ENCODE measurements around the gene EXOC3. TPM values are rescaled to one million over a fixed set of nuclear protein-coding genes. Genes with fewer than 3 reads are reported as not detected.
A peak's percentile ranks its signal among the peaks of the same experiment; 100 is the strongest.

Gene EXOC3
- total RNA-seq, 2 experiments from 2014 or later: 62.2 to 62.3 TPM

- no peak for ATAC-seq
- Mint-ChIP-seq H3K4me1 (ENCODE audit: low read depth) (peaks cover 46% of the 10 kb centered on the region), H3K9me3 (ENCODE audit: insufficient read depth) (no peaks in the 10 kb centered on the region), H3K27me3 (ENCODE audit: low read depth) (no peaks in the 10 kb centered on the region), H3K27ac (no peak overlapping the region), H3K36me3 (ENCODE audit: low read depth) (peaks cover 51% of the 10 kb centered on the region), H3K4me3 (no peak overlapping the region)
- POLR2A ChIA-PET: no interaction called here
- no peak for DNase-seq
- CTCF ChIA-PET: no interaction called here
These were observed 21.6 kb upstream of the EXOC3 start for GRCh38 chr5:421287-421880.

GRCh38 chr5:421901-422300, 21.1 kb upstream of the EXOC3 start:
- Mint-ChIP-seq H3K9me3 (ENCODE audit: insufficient read depth) (no peaks in the 10 kb centered on the region), H3K27ac (peak overlapping the region; percentile 60), H3K4me3 (no peak overlapping the region), H3K4me1 (ENCODE audit: low read depth) (peaks cover 43% of the 10 kb centered on the region), H3K27me3 (ENCODE audit: low read depth) (no peaks in the 10 kb centered on the region), H3K36me3 (ENCODE audit: low read depth) (peaks cover 54% of the 10 kb centered on the region)
- no peak for ATAC-seq
- CTCF ChIA-PET: no interaction called here
- POLR2A ChIA-PET: no interaction called here
- DNase-seq: no peak

- H3K36me3 Mint-ChIP-seq (ENCODE audit: low read depth): peaks cover 58% of the 10 kb centered on the region
- no peak overlapping the region for H3K4me3 Mint-ChIP-seq
- peak overlapping the region; percentile 85 for H3K27ac Mint-ChIP-seq
- peak; percentile 7 for ATAC-seq
- CTCF ChIA-PET: interaction anchor here (3.5 kb wide), 1 partner anchor 106 kb away, joined by 28 read pairs; no protein-coding TSS in a partner anchor
- no peaks in the 10 kb centered on the region for H3K27me3 Mint-ChIP-seq (ENCODE audit: low read depth)
- POLR2A ChIA-PET: no interaction called here
- H3K4me1 Mint-ChIP-seq (ENCODE audit: low read depth): peaks cover 43% of the 10 kb centered on the region
- no peak for DNase-seq
- H3K9me3 Mint-ChIP-seq (ENCODE audit: insufficient read depth): no peaks in the 10 kb centered on the region
These were observed 20.4 kb upstream of the EXOC3 start for GRCh38 chr5:422323-423232.

GRCh38 chr5:423233-423565, 19.8 kb upstream of the EXOC3 start:
- ATAC-seq: no peak
- CTCF ChIA-PET: interaction anchor here (1.7 to 3.5 kb wide), 2 partner anchors 73 to 107 kb away, joined by 6 to 28 read pairs; no protein-coding TSS in a partner anchor
- POLR2A ChIA-PET: no interaction called here

GRCh38 chr5:423626-424261, 19.2 kb upstream of the EXOC3 start:
- H3K36me3 Mint-ChIP-seq (ENCODE audit: low read depth): peaks cover 64% of the 10 kb centered on the region

More at GRCh38 chr5:423233-423565, 19.8 kb upstream of the EXOC3 start:
- Mint-ChIP-seq H3K27me3 (ENCODE audit: low read depth) (no peaks in the 10 kb centered on the region), H3K9me3 (ENCODE audit: insufficient read depth) (no peaks in the 10 kb centered on the region), H3K36me3 (ENCODE audit: low read depth) (peaks cover 62% of the 10 kb centered on the region), H3K4me3 (no peak overlapping the region), H3K27ac (peak overlapping the region; percentile 85), H3K4me1 (ENCODE audit: low read depth) (peaks cover 43% of the 10 kb centered on the region)
- no peak for DNase-seq

DNA sequence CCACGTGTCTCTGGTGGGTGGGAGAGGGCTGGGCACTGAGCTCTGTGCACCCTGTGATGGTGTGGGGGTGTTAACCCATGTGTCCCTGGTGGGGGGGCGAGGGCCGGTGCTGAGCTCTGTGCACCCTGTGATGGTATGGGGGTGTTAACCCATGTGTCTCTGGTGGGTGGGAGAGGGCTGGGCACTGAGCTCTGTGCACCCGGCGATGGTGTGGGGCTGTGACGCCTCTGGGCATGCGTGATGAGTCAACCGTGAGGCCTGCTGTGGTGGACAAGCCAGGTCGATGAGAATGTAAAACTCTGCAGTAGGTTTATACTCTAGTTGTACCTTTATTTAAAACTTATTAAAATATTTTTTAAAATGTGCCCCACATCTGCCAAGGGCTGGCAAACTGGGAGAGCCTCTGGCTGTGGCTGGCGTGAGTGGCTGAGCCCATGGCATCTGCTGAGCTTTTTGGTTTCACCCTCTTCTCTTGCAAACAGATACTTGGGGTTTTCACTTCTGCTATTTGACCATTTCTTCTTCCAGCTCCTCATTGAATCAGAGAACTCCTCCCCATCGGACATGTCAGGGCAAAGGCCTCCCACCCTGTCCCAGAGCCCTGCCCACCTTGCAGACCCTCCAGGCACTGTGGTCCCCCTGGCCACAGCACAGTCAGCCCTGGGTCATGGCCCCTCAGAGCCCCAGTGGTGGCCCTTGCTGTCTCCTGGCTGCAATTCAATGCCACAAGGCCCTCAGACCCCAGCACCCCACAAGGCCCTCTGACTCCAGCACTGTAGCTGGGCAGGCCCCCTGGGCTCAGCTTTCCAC, 18.5 kb upstream of the EXOC3 start:
- Mint-ChIP-seq H3K27ac (peak overlapping the region; percentile 84), H3K36me3 (ENCODE audit: low read depth) (peaks cover 65% of the 10 kb centered on the region), H3K9me3 (ENCODE audit: insufficient read depth) (no peaks in the 10 kb centered on the region), H3K4me3 (no peak overlapping the region), H3K4me1 (ENCODE audit: low read depth) (peaks cover 43% of the 10 kb centered on the region), H3K27me3 (ENCODE audit: low read depth) (no peaks in the 10 kb centered on the region)
- DNase-seq: no peak
- no peak for ATAC-seq
- CTCF ChIA-PET: interaction anchor here (0.6 to 3.5 kb wide), 8 partner anchors 8 to 112 kb away, joined by 3 to 28 read pairs (median 4); partner anchors contain the start of gene AHRR
- POLR2A ChIA-PET: interaction anchor here (0.9 kb wide), 1 partner anchor 45 kb away, joined by 4 read pairs; no protein-coding TSS in a partner anchor

More at GRCh38 chr5:423626-424261, 19.2 kb upstream of the EXOC3 start:
- ChIA-PET CTCF (interaction anchor here (0.6 to 3.5 kb wide), 4 partner anchors 13 to 111 kb away, joined by 3 to 28 read pairs (median 6); no protein-coding TSS in a partner anchor), POLR2A (no interaction called here)
- Mint-ChIP-seq H3K27ac (peak overlapping the region; percentile 85), H3K4me1 (ENCODE audit: low read depth) (peaks cover 43% of the 10 kb centered on the region), H3K9me3 (ENCODE audit: insufficient read depth) (no peaks in the 10 kb centered on the region), H3K4me3 (no peak overlapping the region), H3K27me3 (ENCODE audit: low read depth) (no peaks in the 10 kb centered on the region)
- ATAC-seq (no peak), DNase-seq (no peak)

DNA sequence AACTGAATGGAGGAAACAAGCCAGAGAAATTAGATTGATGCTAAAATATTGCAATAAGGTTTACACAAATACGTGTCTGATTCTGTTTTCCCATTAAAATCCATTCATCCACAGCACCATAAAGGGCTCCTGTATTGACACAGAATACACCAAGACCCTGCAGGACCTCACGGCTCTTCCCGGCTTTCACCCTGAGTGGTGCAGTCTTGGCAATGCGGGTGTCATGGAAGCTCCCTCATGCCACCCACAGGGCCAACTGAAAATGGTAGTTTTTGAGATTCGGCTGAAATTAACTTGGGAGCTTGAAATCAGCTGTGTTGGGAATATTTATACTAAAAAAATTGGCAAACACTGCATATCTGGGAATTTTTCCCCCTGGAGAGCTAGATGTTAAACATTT, 17.3 kb upstream of the EXOC3 start:
- ATAC-seq (no peak), DNase-seq (peak; percentile 41)
- CTCF ChIA-PET: interaction anchor here (0.7 to 3.5 kb wide), 14 partner anchors 10 to 237 kb away, joined by 3 to 28 read pairs (median 4); partner anchors contain the start of gene AHRR
- POLR2A ChIA-PET: no interaction called here
- H3K27ac Mint-ChIP-seq: no peak overlapping the region
- no peaks in the 10 kb centered on the region for H3K27me3 Mint-ChIP-seq (ENCODE audit: low read depth)
- peaks cover 59% of the 10 kb centered on the region for H3K36me3 Mint-ChIP-seq (ENCODE audit: low read depth)
- no peaks in the 10 kb centered on the region for H3K9me3 Mint-ChIP-seq (ENCODE audit: insufficient read depth)
- peaks cover 42% of the 10 kb centered on the region for H3K4me1 Mint-ChIP-seq (ENCODE audit: low read depth)
- no peak overlapping the region for H3K4me3 Mint-ChIP-seq

DNA sequence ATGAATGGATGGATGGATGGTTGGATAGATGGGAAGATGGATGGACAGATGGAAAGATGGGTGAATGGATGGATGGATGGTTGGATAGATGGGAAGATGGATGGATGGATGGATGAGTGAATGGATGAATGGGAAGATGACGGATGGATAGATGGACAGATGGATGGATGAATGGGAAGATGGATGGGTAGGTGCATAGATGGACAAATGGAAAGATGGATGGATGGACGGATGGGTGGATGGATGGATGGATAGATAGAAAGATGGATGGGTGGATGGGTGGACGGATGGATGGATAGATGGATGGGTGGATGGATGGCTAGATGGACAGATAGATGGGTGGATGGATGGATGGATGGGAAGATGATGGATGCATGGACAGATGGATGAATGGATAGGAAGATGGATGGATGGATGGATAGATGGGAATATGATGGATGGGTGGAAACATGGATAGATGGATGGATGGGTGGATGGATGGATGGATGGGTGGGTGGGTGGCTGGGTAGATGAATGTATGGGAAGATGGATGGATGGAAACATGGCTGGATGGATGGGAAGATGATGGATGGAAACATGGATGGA, 16.5 kb upstream of the EXOC3 start:
- no peaks in the 10 kb centered on the region for H3K27me3 Mint-ChIP-seq (ENCODE audit: low read depth)
- ATAC-seq (no peak), DNase-seq (no peak)
- ChIA-PET CTCF (interaction anchor here (0.7 to 3.5 kb wide), 12 partner anchors 14 to 238 kb away, joined by 3 to 28 read pairs (median 4); partner anchors contain the start of gene AHRR), POLR2A (no interaction called here)
- no peak overlapping the region for H3K4me3 Mint-ChIP-seq
- no peak overlapping the region for H3K27ac Mint-ChIP-seq
- peaks cover 61% of the 10 kb centered on the region for H3K36me3 Mint-ChIP-seq (ENCODE audit: low read depth)
- no peaks in the 10 kb centered on the region for H3K9me3 Mint-ChIP-seq (ENCODE audit: insufficient read depth)
- H3K4me1 Mint-ChIP-seq (ENCODE audit: low read depth): peaks cover 45% of the 10 kb centered on the region

DNA sequence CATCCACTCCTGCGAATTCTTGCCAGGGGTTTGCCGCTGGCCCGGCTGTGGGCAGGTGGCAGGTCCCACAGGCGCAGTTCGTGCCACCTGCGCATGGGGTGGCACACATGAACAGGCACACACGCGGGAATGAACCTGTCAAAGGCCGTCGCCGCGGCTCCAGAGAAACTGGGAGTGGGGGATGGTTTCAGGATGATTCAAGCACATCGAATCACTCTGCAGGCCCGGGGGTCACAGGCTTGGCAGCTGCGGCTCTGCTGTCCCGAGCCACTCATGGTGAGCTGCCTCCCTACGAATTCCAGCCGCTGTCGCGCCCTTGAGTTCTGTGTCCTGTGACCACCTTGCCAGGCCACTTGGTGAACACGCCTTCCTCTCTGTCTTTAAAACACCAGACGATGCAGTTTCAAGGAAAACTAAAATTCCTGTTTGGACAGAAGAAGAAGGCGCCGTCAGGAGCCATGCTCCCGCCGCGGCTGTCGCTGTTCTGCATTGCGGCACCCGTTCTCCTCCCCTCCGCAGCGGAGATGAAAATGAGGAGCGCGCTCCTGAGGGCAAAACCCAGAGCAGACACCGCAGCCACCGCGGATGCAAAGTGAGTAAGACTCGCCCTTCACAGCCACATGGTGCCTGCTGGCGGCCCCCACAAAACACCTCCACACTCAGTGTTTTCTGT, 15.4 kb upstream of the EXOC3 start:
- POLR2A ChIA-PET: interaction anchor here (0.6 kb wide), 1 partner anchor 10 kb away, joined by 3 read pairs; no protein-coding TSS in a partner anchor
- Mint-ChIP-seq H3K9me3 (ENCODE audit: insufficient read depth) (no peaks in the 10 kb centered on the region), H3K36me3 (ENCODE audit: low read depth) (peaks cover 64% of the 10 kb centered on the region), H3K4me3 (no peak overlapping the region), H3K27ac (no peak overlapping the region), H3K4me1 (ENCODE audit: low read depth) (peaks cover 38% of the 10 kb centered on the region), H3K27me3 (ENCODE audit: low read depth) (no peaks in the 10 kb centered on the region)
- CTCF ChIA-PET: interaction anchor here (1.3 to 1.5 kb wide), 2 partner anchors 19 to 111 kb away, joined by 4 to 14 read pairs; no protein-coding TSS in a partner anchor
- DNase-seq (no peak), ATAC-seq (no peak)

GRCh38 chr5:428219-428618, 14.8 kb upstream of the EXOC3 start:
- peaks cover 31% of the 10 kb centered on the region for H3K4me1 Mint-ChIP-seq (ENCODE audit: low read depth)
- no peak overlapping the region for H3K27ac Mint-ChIP-seq
- peaks cover 61% of the 10 kb centered on the region for H3K36me3 Mint-ChIP-seq (ENCODE audit: low read depth)
- no peak for ATAC-seq
- no peaks in the 10 kb centered on the region for H3K9me3 Mint-ChIP-seq (ENCODE audit: insufficient read depth)
- no peak for DNase-seq
- H3K27me3 Mint-ChIP-seq (ENCODE audit: low read depth): no peaks in the 10 kb centered on the region
- POLR2A ChIA-PET: no interaction called here
- CTCF ChIA-PET: interaction anchor here (1.3 to 1.5 kb wide), 2 partner anchors 18 to 112 kb away, joined by 4 to 14 read pairs; no protein-coding TSS in a partner anchor
- H3K4me3 Mint-ChIP-seq: no peak overlapping the region

Measured in activated CD8-positive, alpha-beta T cell treated with anti-CD3 and anti-CD28 coated beads, Interleukin-2, amount 10 ng/mL, durations not matched to agents 7 days and 5 days (primary cell).